Stimulated activated effector memory CD8-positive, alpha-beta T cell treated with anti-CD3 and anti-CD28 coated beads, Interleukin-12 subunit alpha, Interleukin-12 subunit beta, amount 100 ng/mL, for 72 hours (primary cell): ENCODE results near the gene BTBD9.

Experiments used
- ATAC-seq: fragments of 150-1000 bp; cut with Tn5 transposase; 2 replicates; pipeline ENCODE4 v1.10.0; 2021
- DNase-seq, 2 donors: peaks; one replicate each; pipeline ENCODE4 v3.0.0; 2021 to 2022; ENCODE audit warnings: low spot score in 2 of 2
- H3K27ac Mint-ChIP-seq: one replicate; pipeline ENCODE4 v1.8.0; 2022; ENCODE audit warnings: mild to moderate bottlenecking, mixed read lengths
- H3K36me3 Mint-ChIP-seq: one replicate; pipeline ENCODE4 v1.8.0; 2022; ENCODE audit warnings: mild to moderate bottlenecking, mixed read lengths
- H3K4me1 Mint-ChIP-seq: one replicate; pipeline ENCODE4 v1.8.0; 2022; ENCODE audit warnings: mixed read lengths
- H3K4me3 Mint-ChIP-seq: one replicate; pipeline ENCODE4 v1.8.0; 2022; ENCODE audit warnings: mild to moderate bottlenecking, mixed read lengths
- H3K9me3 Mint-ChIP-seq: one replicate; pipeline ENCODE4 v1.8.0; 2022; ENCODE audit warnings: mixed read lengths

Gene BTBD9

DNA sequence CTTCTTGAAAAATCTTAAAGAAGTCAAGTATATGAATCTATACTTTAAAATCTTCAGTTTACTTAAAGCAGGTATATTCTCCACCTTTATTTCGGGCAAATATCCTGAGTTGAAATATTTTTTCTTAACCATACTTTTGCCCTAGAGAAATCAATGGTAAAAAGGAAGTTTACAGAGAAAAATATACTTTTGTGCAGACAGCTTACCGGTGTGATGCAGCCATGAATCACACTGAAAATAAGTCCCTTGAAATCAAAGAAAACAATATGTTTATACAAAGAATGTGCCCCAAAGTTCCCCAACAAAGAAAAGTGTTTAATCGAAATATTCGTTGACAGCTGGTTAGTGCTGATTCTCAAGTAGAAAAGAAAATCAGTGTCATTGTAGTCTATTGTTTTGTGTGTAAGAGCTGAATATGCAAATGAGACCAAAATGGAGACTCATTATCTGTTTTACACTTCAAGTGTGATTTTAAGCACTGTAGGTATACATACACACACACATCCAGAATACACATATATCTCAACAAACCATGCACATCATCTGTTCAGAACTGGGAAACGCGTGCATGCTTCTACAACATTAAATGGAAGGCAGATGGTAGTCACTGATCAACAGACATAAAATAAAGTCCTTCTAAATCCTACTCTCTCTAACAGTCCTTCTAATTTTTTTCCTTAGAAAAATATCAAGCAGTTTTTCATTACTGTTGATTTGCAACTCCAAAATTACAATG lies 73.3 kb downstream of the BTBD9 start:
- Mint-ChIP-seq H3K27ac (no peak overlapping the region), H3K36me3 (no peaks in the 10 kb centered on the region), H3K4me3 (no peak overlapping the region), H3K9me3 (no peaks in the 10 kb centered on the region), H3K4me1 (peaks cover 3% of the 10 kb centered on the region)
- DNase-seq (no peak), ATAC-seq (no peak)

GRCh38 chr6:38564301-38564700 lies 75.4 kb downstream of the BTBD9 start:
- DNase-seq (no peak), ATAC-seq (no peak)
- Mint-ChIP-seq H3K4me1 (no peaks in the 10 kb centered on the region), H3K9me3 (no peaks in the 10 kb centered on the region), H3K27ac (no peak overlapping the region), H3K36me3 (no peaks in the 10 kb centered on the region), H3K4me3 (no peak overlapping the region)

- ATAC-seq (no peak), DNase-seq (no peak)
- H3K4me1 Mint-ChIP-seq = no peaks in the 10 kb centered on the region
- no peak overlapping the region for H3K27ac Mint-ChIP-seq
- no peaks in the 10 kb centered on the region for H3K9me3 Mint-ChIP-seq
- H3K36me3 Mint-ChIP-seq = no peaks in the 10 kb centered on the region
- H3K4me3 Mint-ChIP-seq = no peak overlapping the region
These were observed 84.1 kb downstream of the BTBD9 start for GRCh38 chr6:38555606-38556005.

DNA sequence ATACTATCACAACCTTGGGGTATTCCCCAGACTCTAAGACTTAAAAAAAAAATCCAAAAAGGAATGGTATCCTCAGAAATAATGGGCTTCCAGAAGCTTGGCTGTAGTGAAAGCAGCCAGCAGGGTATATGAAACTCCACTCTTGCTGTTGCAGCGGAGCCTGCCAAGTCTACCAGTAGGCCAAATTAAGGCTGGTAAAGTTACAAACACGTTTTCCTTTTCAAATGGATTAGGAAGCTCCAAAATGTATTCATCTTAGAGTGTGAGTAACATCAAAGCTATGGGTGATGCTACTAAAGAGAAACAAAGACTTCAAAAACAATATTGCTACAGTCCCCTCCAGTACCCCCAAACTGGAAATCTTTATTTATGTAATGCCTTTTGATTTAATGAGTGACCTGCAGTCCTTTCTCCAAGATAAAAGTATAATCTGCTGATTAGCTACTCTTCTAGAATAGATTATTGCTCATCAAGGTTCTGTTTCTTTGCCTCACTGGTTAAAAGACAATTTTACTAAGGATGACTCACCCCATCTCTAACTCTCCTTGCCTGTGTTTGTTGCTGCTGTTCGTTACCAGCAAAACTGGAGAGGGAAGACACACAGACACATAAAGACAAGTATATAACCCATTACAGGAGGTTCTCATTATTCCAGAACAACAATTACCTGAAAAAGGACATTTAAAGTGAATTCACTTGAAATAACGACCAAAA lies 84.9 kb downstream of the BTBD9 start:
- no peaks in the 10 kb centered on the region for H3K4me1 Mint-ChIP-seq
- no peak overlapping the region for H3K27ac Mint-ChIP-seq
- ATAC-seq (no peak), DNase-seq (no peak)
- H3K36me3 Mint-ChIP-seq = no peaks in the 10 kb centered on the region
- H3K4me3 Mint-ChIP-seq = no peak overlapping the region
- H3K9me3 Mint-ChIP-seq = no peaks in the 10 kb centered on the region

GRCh38 chr6:38554014-38554413 lies 85.7 kb downstream of the BTBD9 start:
- no peaks in the 10 kb centered on the region for H3K9me3 Mint-ChIP-seq
- DNase-seq (no peak), ATAC-seq (no peak)
- no peaks in the 10 kb centered on the region for H3K36me3 Mint-ChIP-seq
- H3K4me1 Mint-ChIP-seq = no peaks in the 10 kb centered on the region
- H3K4me3 Mint-ChIP-seq = no peak overlapping the region
- H3K27ac Mint-ChIP-seq = no peak overlapping the region

- no peak overlapping the region for H3K27ac Mint-ChIP-seq
- no peaks in the 10 kb centered on the region for H3K4me1 Mint-ChIP-seq
- H3K9me3 Mint-ChIP-seq = no peaks in the 10 kb centered on the region
- ATAC-seq = no peak
- H3K36me3 Mint-ChIP-seq = peaks cover 5% of the 10 kb centered on the region
- H3K4me3 Mint-ChIP-seq = no peak overlapping the region
- DNase-seq = no peak
These were observed 87.6 kb downstream of the BTBD9 start for GRCh38 chr6:38552121-38552520.

GRCh38 chr6:38549795-38550194 lies 89.9 kb downstream of the BTBD9 start:
- Mint-ChIP-seq H3K9me3 (no peaks in the 10 kb centered on the region), H3K4me3 (no peak overlapping the region), H3K27ac (no peak overlapping the region), H3K4me1 (no peaks in the 10 kb centered on the region), H3K36me3 (peaks cover 5% of the 10 kb centered on the region)
- DNase-seq (no peak), ATAC-seq (no peak)

GRCh38 chr6:38549180-38549579 lies 90.5 kb downstream of the BTBD9 start:
- peaks cover 5% of the 10 kb centered on the region for H3K36me3 Mint-ChIP-seq
- H3K4me3 Mint-ChIP-seq = no peak overlapping the region
- ATAC-seq (no peak), DNase-seq (no peak)
- H3K4me1 Mint-ChIP-seq = no peaks in the 10 kb centered on the region
- H3K27ac Mint-ChIP-seq = no peak overlapping the region
- H3K9me3 Mint-ChIP-seq = no peaks in the 10 kb centered on the region

- Mint-ChIP-seq H3K9me3 (no peaks in the 10 kb centered on the region), H3K4me1 (no peaks in the 10 kb centered on the region), H3K36me3 (peaks cover 5% of the 10 kb centered on the region), H3K27ac (no peak overlapping the region), H3K4me3 (no peak overlapping the region)
- ATAC-seq (no peak), DNase-seq (no peak)
These were observed 96.7 kb downstream of the BTBD9 start for GRCh38 chr6:38543022-38543421.

- ATAC-seq (no peak), DNase-seq (no peak)
- no peaks in the 10 kb centered on the region for H3K36me3 Mint-ChIP-seq
- no peaks in the 10 kb centered on the region for H3K4me1 Mint-ChIP-seq
- no peaks in the 10 kb centered on the region for H3K9me3 Mint-ChIP-seq
- no peak overlapping the region for H3K27ac Mint-ChIP-seq
- H3K4me3 Mint-ChIP-seq = no peak overlapping the region
These were observed 97.7 kb downstream of the BTBD9 start for GRCh38 chr6:38542031-38542430.

DNA sequence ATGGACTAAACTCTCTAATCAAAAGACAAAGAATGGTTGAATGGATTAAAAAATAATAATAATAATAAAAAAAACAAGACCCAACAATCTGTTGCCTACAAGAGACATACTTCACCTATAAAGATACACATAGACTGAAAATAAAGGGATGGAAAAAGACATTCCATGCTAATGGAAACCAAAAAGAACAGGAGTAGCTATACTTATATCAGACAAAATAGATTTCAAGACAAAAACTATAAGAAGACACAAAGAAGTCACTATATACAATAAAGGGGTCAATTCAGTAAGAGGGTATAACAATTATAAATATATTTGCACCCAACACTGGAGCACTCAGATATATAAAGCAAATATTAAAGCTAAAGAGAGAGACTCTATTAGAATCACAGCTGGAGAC lies 106.7 kb downstream of the BTBD9 start:
- H3K27ac Mint-ChIP-seq = no peak overlapping the region
- no peaks in the 10 kb centered on the region for H3K36me3 Mint-ChIP-seq
- H3K9me3 Mint-ChIP-seq = no peaks in the 10 kb centered on the region
- DNase-seq = no peak
- ATAC-seq = no peak
- peaks cover 16% of the 10 kb centered on the region for H3K4me1 Mint-ChIP-seq
- no peak overlapping the region for H3K4me3 Mint-ChIP-seq

GRCh38 chr6:38531134-38531533 lies 108.6 kb downstream of the BTBD9 start:
- ATAC-seq (no peak), DNase-seq (no peak)
- peaks cover 21% of the 10 kb centered on the region for H3K4me1 Mint-ChIP-seq
- no peak overlapping the region for H3K4me3 Mint-ChIP-seq
- H3K36me3 Mint-ChIP-seq = no peaks in the 10 kb centered on the region
- no peak overlapping the region for H3K27ac Mint-ChIP-seq
- H3K9me3 Mint-ChIP-seq = peaks cover 2% of the 10 kb centered on the region

GRCh38 chr6:38528196-38528965 lies 111.3 kb downstream of the BTBD9 start:
- no peak overlapping the region for H3K4me3 Mint-ChIP-seq
- no peak for DNase-seq
- no peak overlapping the region for H3K27ac Mint-ChIP-seq
- peaks cover 27% of the 10 kb centered on the region for H3K4me1 Mint-ChIP-seq
- H3K36me3 Mint-ChIP-seq = no peaks in the 10 kb centered on the region
- peaks cover 5% of the 10 kb centered on the region for H3K9me3 Mint-ChIP-seq
- no peak for ATAC-seq

- no peak for ATAC-seq
- peaks cover 5% of the 10 kb centered on the region for H3K9me3 Mint-ChIP-seq
These were observed 112.4 kb downstream of the BTBD9 start for GRCh38 chr6:38527371-38527770.

GRCh38 chr6:38525888-38526287 lies 113.8 kb downstream of the BTBD9 start:
- Mint-ChIP-seq H3K36me3 (no peaks in the 10 kb centered on the region), H3K4me1 (peaks cover 35% of the 10 kb centered on the region), H3K27ac (peak overlapping the region; percentile 43), H3K9me3 (peaks cover 5% of the 10 kb centered on the region), H3K4me3 (no peak overlapping the region)
- DNase-seq = no peak
- ATAC-seq = no peak

More at GRCh38 chr6:38527371-38527770, 112.4 kb downstream of the BTBD9 start:
- H3K27ac Mint-ChIP-seq = no peak overlapping the region
- no peak for DNase-seq
- no peak overlapping the region for H3K4me3 Mint-ChIP-seq
- peaks cover 27% of the 10 kb centered on the region for H3K4me1 Mint-ChIP-seq
- no peaks in the 10 kb centered on the region for H3K36me3 Mint-ChIP-seq
